Measurements from ENCODE around the gene FLACC1. TPM values are rescaled to one million over a fixed set of nuclear protein-coding genes. Genes with fewer than 3 reads are reported as not detected.

Gene FLACC1
- total RNA-seq, 2 experiments from 2014 or later: 4.5 to 4.8 TPM

DNA sequence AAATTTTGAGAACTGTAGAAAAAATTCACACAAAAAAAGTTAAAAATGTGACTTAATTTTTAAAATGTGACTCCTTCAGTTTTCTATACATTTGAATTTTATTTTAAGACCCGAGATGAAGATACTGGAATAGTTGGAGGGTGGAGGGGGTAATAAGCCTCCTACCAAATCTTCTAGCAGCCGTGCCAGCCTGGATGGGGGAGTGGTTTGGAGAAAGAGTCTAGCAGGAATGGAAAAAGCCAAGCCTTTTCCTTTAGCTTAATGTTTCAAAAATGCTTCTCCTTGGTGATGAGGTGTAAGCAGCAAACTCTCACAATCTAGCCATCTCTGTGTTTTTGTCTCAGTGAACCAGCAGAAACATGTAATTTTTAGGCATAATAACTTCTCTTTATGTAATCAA, 82.1 kb downstream of the FLACC1 start:
- Histone ChIP-seq H3K36me3 (ENCODE audit: insufficient read depth, low read length) (peaks cover 99% of the 10 kb centered on the region), H3K4me1 (ENCODE audit: insufficient read depth, low read length) (peaks cover 45% of the 10 kb centered on the region), H3K27ac (ENCODE audit: low read depth in 1 of 2, low read length in 2 of 2) (no peak overlapping the region), H3K27me3 (ENCODE audit: control insufficient read depth in 1 of 2, insufficient read depth in 2 of 2, low read length in 2 of 2) (no peaks in the 10 kb centered on the region), H3K9me3 (ENCODE audit: control insufficient read depth in 1 of 2, insufficient read depth in 1 of 2, low read length in 2 of 2) (no peaks in the 10 kb centered on the region), H3K4me3 (ENCODE audit: low read length) (no peak overlapping the region)
- H3K9me3 Mint-ChIP-seq: no peaks in the 10 kb centered on the region
- H3K4me1 Mint-ChIP-seq (ENCODE audit: low read depth): peaks cover 73% of the 10 kb centered on the region
- ChIA-PET POLR2A (interaction anchor here (0.9 to 2.5 kb wide), 4 partner anchors 9 to 41 kb away, joined by 3 to 10 read pairs (median 6); no protein-coding TSS in a partner anchor), CTCF (interaction anchor here (1.0 kb wide), 1 partner anchor 18 kb away, joined by 3 read pairs; no protein-coding TSS in a partner anchor)
- H3K27ac Mint-ChIP-seq: peak overlapping the region; percentile 70
- TF ChIP-seq, protein P1, sequence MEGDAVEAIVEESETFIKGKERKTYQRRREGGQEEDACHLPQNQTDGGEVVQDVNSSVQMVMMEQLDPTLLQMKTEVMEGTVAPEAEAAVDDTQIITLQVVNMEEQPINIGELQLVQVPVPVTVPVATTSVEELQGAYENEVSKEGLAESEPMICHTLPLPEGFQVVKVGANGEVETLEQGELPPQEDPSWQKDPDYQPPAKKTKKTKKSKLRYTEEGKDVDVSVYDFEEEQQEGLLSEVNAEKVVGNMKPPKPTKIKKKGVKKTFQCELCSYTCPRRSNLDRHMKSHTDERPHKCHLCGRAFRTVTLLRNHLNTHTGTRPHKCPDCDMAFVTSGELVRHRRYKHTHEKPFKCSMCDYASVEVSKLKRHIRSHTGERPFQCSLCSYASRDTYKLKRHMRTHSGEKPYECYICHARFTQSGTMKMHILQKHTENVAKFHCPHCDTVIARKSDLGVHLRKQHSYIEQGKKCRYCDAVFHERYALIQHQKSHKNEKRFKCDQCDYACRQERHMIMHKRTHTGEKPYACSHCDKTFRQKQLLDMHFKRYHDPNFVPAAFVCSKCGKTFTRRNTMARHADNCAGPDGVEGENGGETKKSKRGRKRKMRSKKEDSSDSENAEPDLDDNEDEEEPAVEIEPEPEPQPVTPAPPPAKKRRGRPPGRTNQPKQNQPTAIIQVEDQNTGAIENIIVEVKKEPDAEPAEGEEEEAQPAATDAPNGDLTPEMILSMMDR (IDR thresholded peaks at IDR 0.05): no peak
- DNase-seq (no peak), ATAC-seq (ENCODE audit: poor library complexity) (no peak)
- peaks cover 100% of the 10 kb centered on the region for H3K36me3 Mint-ChIP-seq (ENCODE audit: low read depth)
- no peak overlapping the region for H3K4me3 Mint-ChIP-seq
- intact Hi-C loops (cut with DNase I, micrococcal nuclease): loop anchor here (5.0 kb wide), 2 partner anchors 38 to 87 kb away; no protein-coding TSS in a partner anchor
- no peaks in the 10 kb centered on the region for H3K27me3 Mint-ChIP-seq

DNA sequence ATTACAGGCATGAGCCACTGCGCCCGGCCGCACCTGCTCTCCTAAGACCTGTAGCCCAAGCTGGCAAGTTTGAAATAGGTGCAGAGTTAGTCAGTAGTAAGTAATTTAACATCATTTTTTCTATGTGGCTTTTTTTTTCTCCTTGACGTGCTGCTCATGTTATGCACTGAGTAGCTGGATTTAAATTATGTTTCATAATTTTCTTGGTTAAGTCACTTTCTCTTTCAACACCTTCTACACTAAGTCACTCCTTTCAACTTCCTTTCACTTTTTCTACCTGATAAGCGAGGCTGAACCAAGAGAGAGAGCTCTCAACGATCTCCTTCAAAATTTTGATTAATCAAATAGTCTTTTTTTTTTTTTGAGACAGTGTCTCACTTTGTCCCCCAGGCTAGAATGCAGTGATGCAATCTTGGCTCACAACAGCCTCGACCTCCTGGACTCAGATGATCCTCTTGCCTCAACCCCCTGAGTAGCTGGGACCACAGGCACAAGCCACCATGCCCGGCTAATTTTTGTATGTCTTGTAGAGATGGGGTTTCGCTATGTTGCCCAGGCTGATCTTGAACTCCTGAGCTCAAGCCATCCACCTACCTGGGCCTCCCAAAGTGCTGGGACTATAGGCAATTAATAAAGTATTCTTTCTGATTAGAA, 83.7 kb downstream of the FLACC1 start:
- Mint-ChIP-seq H3K36me3 (ENCODE audit: low read depth) (peaks cover 100% of the 10 kb centered on the region), H3K27ac (peak overlapping the region; percentile 75), H3K4me3 (no peak overlapping the region), H3K4me1 (ENCODE audit: low read depth) (peaks cover 75% of the 10 kb centered on the region), H3K9me3 (no peaks in the 10 kb centered on the region), H3K27me3 (no peaks in the 10 kb centered on the region)
- Histone ChIP-seq H3K4me3 (ENCODE audit: low read length) (no peak overlapping the region), H3K27ac (ENCODE audit: low read depth in 1 of 2, low read length in 2 of 2) (no peak overlapping the region), H3K4me1 (ENCODE audit: insufficient read depth, low read length) (peaks cover 53% of the 10 kb centered on the region), H3K9me3 (ENCODE audit: control insufficient read depth in 1 of 2, insufficient read depth in 1 of 2, low read length in 2 of 2) (no peaks in the 10 kb centered on the region), H3K27me3 (ENCODE audit: control insufficient read depth in 1 of 2, insufficient read depth in 2 of 2, low read length in 2 of 2) (no peaks in the 10 kb centered on the region), H3K36me3 (ENCODE audit: insufficient read depth, low read length) (peaks cover 99% of the 10 kb centered on the region)
- ChIA-PET CTCF (interaction anchor here (0.6 to 1.0 kb wide), 4 partner anchors 32 to 754 kb away, joined by 3 to 4 read pairs (median 4); no protein-coding TSS in a partner anchor), POLR2A (interaction anchor here (0.8 to 2.5 kb wide), 4 partner anchors 11 to 40 kb away, joined by 3 to 10 read pairs (median 6); no protein-coding TSS in a partner anchor)
- TF ChIP-seq, protein P1 (IDR thresholded peaks at IDR 0.05): no peak
- ATAC-seq (ENCODE audit: poor library complexity) (no peak), DNase-seq (peak in 1 of 14 experiments; percentile 36)
- intact Hi-C loops (cut with DNase I, micrococcal nuclease): loop anchor here in 1 of 2 experiments (5.0 kb wide), 1 partner anchor 91 kb away; the partner anchor contains the start of gene CASP10

DNA sequence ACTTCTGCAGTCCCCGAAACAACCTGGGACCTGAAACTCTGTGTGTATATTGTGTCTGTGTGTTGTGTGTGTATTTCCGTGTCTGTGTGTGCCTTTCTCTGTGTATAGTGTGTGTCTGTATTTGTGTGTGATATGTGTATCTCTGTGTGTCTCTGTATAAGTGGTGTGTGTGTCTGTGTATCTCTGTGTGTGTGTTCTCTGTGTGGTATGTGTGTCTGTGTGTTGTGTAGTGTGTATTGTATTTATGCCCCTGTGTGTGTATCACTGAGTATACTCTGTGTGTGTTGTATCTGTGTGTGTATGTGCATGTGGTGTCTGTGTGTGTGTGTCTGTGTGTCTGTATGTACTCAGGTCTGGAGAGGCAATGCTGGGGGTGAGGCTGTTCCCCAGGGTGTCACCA, 85.2 kb downstream of the FLACC1 start:
- ChIA-PET POLR2A (interaction anchor here (3.1 kb wide), 1 partner anchor 12 kb away, joined by 15 read pairs; the partner anchor contains the start of gene CASP8), CTCF (no interaction called here)
- intact Hi-C loops (cut with DNase I, micrococcal nuclease): loop anchor here in 1 of 2 experiments (5.0 kb wide), 1 partner anchor 90 kb away; the partner anchor contains the start of gene CASP10
- peak overlapping the region in 1 of 2 donors; percentile 31 for H3K27ac ChIP-seq (ENCODE audit: low read depth in 1 of 2, low read length in 2 of 2)
- H3K27me3 ChIP-seq (ENCODE audit: control insufficient read depth in 1 of 2, insufficient read depth in 2 of 2, low read length in 2 of 2): no peaks in the 10 kb centered on the region
- peak overlapping the region; percentile 27 for H3K4me3 Mint-ChIP-seq
- H3K27ac Mint-ChIP-seq: peak overlapping the region; percentile 75
- H3K4me1 Mint-ChIP-seq (ENCODE audit: low read depth): peaks cover 80% of the 10 kb centered on the region
- H3K36me3 ChIP-seq (ENCODE audit: insufficient read depth, low read length): peaks cover 99% of the 10 kb centered on the region
- DNase-seq (no peak), ATAC-seq (ENCODE audit: poor library complexity) (no peak)
- peaks cover 68% of the 10 kb centered on the region for H3K4me1 ChIP-seq (ENCODE audit: insufficient read depth, low read length)
- no peaks in the 10 kb centered on the region for H3K27me3 Mint-ChIP-seq
- H3K36me3 Mint-ChIP-seq (ENCODE audit: low read depth): peaks cover 98% of the 10 kb centered on the region
- no peaks in the 10 kb centered on the region for H3K9me3 Mint-ChIP-seq
- no peaks in the 10 kb centered on the region for H3K9me3 ChIP-seq (ENCODE audit: control insufficient read depth in 1 of 2, insufficient read depth in 1 of 2, low read length in 2 of 2)
- H3K4me3 ChIP-seq (ENCODE audit: low read length): no peak overlapping the region
- TF ChIP-seq, protein P1 (IDR thresholded peaks at IDR 0.05): no peak
